Retinal pigment epithelial cell (primary cell): ENCODE data around the gene ZNF516.

Experiments used
- DNase-seq: peaks from one replicate; pipeline ENCODE4 v3.0.0-alpha.2; 2010; ENCODE audit warnings: low read depth
- H3K4me3 ChIP-seq: 2 replicates; pipeline ENCODE4 v1.5.1; 2011; ENCODE audit warnings: mild to moderate bottlenecking, low read length, control low read depth, moderate library complexity
- CTCF ChIP-seq: conservative IDR thresholded peaks from 2 replicates; pipeline ENCODE4 v1.5.1; 2011; ENCODE audit warnings: low read depth, low read length, control low read depth, inconsistent platforms

Gene ZNF516

DNA sequence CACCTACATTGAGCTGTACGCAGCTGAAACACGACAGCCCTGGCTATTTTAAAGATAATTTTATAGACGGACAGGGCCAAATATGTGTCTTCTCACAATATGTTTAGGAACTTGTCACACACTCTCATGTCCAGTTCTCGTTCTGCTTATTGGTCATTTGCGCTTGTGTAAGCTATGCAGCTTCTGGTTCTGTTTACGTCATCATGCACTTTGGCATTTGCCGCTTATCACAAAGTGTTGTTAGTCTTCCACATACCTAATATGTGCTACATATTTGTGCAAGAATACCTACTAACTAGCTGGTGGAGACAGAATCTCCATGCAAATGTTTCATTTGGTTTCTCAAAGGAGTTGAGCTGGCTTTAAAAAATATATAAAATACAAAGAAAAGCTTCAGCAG, 7.5 kb upstream of the ZNF516 start:
- no peak for DNase-seq
- no peak overlapping the region for H3K4me3 ChIP-seq
- no peak for TF ChIP-seq CTCF

DNA sequence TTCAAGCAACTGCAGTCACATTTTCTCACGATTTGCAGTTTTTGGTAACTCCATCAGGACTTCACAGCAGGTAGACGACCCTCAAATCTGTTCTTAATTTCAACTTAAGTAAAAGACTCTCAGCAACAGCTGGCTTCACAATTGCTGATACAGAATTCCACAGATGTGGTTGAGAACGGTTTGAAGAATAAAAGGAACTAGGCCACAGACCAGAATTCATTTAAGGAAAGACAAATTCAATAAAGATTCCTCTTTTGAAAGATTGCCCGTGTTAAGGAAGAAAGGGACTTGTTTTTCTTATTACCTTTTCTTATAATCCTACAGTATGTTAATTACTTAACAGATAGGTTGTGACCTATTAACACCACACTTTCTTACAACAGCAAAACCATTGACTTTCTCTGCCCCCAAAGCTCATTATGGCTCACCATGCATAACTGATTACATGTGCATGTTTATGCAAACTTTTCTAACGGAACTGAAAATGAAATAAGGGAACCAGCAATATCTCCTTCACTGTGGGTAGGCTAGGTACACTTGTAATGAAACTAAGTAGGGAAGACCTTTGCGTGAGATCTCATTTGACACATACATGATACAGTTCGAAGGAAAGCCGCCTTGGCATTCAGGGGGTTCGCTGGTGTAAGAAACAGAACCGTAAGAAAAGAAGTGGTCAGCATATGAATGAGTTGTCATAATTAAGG, 4.7 kb upstream of the ZNF516 start:
- no peak for TF ChIP-seq CTCF
- DNase-seq = no peak
- no peak overlapping the region for H3K4me3 ChIP-seq

DNA sequence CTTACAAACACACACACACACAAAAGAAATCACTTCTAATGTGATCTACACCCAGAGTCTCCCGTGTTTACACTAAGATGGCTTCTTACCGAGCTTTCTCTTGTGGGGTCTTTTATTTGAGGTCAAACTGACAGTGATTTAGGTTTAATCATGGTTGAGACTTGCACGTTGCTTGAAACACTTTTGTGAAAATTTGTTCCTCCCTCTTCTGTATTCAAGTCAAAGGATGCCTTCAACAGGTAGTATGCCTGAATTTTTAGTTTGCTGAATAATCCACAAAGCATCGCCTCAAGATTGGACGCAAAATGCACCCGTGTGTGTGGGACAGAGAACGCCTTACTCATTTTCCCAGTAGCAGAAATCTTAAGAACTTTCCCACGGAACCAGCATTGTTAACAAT, 4.0 kb upstream of the ZNF516 start:
- no peak overlapping the region for H3K4me3 ChIP-seq
- no peak for DNase-seq
- TF ChIP-seq CTCF = no peak

GRCh38 chr18:76498064-76498463, 3.0 kb upstream of the ZNF516 start:
- no peak overlapping the region for H3K4me3 ChIP-seq
- DNase-seq = no peak
- no peak for TF ChIP-seq CTCF

DNA sequence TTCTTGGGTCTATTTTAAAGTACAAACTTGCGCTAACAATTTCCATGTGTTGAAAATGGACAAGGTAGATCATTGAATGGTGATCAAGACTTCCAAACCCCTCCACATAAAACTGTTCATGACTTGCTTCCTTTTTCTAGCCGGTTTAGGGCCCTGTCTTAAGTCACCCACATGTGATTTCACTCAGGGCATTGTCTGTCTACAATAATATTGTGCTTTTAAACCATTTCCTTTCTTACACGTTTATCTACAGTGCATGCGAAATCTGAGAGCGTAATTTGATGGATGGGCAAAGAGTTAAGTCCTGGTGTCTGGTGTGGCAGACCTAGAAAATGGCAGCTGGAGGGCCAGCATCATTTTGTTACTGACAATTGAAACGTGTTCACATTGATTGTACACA, 2.0 kb upstream of the ZNF516 start:
- TF ChIP-seq CTCF = no peak
- DNase-seq = no peak
- H3K4me3 ChIP-seq = no peak overlapping the region

DNA sequence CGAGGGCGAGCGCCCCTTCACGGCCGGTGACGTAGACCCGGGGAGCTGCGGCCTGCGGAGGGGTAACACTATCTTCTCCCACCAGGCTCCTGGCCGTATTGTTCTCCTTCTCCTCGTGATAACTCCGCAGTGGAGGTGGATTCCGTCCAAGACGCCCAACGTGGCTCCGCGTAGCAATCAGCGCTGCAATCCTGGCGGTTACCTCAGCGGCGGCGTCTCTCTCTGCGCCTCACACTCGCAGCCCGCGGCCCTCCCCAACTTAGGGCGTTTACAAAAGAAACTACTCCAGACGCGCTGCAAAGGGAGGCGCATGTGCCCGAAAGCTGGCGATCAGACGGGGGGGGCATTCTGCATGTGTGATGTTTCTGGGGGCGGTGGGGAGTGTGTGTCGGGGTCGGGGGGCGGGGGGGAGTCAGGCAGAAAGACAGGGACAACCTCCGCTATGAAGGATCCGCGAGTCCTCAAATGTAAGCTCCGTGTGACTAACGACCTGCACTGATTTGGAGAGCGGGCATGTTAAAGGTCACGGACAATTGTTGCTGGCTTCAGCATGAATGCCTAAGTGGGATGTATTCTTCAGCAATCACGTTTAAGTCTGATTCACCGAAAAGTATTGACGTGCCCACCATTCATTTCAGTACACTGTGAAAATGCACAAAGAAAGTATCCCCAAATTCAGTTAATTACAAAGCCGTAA, 1.3 kb upstream of the ZNF516 start:
- no peak for DNase-seq
- TF ChIP-seq CTCF = no peak
- peak overlapping the region; percentile 76 for H3K4me3 ChIP-seq

GRCh38 chr18:76495435-76496193, 572 bp upstream of the ZNF516 start:
- no peak for DNase-seq
- H3K4me3 ChIP-seq = peak overlapping the region; percentile 76
- no peak for TF ChIP-seq CTCF
